ENCODE results near the gene EFHC1. TPM values are rescaled to one million over a fixed set of nuclear protein-coding genes. Genes with fewer than 3 reads are reported as not detected.

Gene EFHC1
- total RNA-seq, 1 donor from 2014 or later: 59.8 TPM

- Histone ChIP-seq H3F3A (ENCODE audit: low read depth) (peaks cover 3% of the 10 kb centered on the region), H3K9me3 (ENCODE audit: low read depth) (no peaks in the 10 kb centered on the region), H3K4me3 (no peak overlapping the region), H3K4me2 (no peak overlapping the region), H3K36me3 (no peaks in the 10 kb centered on the region), H3K4me1 (peaks cover 11% of the 10 kb centered on the region), H3K79me2 (ENCODE audit: low read depth) (no peaks in the 10 kb centered on the region), H3K27ac (no peak overlapping the region), H4K20me1 (ENCODE audit: low read depth) (peaks cover 3% of the 10 kb centered on the region), H2AFZ (replicated peaks) (no peak overlapping the region), H3K9ac (no peak overlapping the region), H3K27me3 (no peaks in the 10 kb centered on the region)
- H3K27ac Mint-ChIP-seq: no peak overlapping the region
- H3K9me3 Mint-ChIP-seq: no peaks in the 10 kb centered on the region
- H3K36me3 Mint-ChIP-seq: peaks cover 14% of the 10 kb centered on the region
- TF ChIP-seq, protein P1, sequence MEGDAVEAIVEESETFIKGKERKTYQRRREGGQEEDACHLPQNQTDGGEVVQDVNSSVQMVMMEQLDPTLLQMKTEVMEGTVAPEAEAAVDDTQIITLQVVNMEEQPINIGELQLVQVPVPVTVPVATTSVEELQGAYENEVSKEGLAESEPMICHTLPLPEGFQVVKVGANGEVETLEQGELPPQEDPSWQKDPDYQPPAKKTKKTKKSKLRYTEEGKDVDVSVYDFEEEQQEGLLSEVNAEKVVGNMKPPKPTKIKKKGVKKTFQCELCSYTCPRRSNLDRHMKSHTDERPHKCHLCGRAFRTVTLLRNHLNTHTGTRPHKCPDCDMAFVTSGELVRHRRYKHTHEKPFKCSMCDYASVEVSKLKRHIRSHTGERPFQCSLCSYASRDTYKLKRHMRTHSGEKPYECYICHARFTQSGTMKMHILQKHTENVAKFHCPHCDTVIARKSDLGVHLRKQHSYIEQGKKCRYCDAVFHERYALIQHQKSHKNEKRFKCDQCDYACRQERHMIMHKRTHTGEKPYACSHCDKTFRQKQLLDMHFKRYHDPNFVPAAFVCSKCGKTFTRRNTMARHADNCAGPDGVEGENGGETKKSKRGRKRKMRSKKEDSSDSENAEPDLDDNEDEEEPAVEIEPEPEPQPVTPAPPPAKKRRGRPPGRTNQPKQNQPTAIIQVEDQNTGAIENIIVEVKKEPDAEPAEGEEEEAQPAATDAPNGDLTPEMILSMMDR (IDR thresholded peaks at IDR 0.05): no peak
- TF ChIP-seq EZH2 (IDR thresholded peaks at IDR 0.05) (no peak), EZH2phosphoT487 (IDR thresholded peaks at IDR 0.05) (no peak)
- peaks cover 7% of the 10 kb centered on the region for H3K4me1 Mint-ChIP-seq
- no peak for DNase-seq (ENCODE audit: low spot score)
- no peak overlapping the region for H3K4me3 Mint-ChIP-seq
- no peaks in the 10 kb centered on the region for H3K27me3 Mint-ChIP-seq (ENCODE audit: insufficient read depth, low read depth)
These were observed 16.5 kb upstream of the EFHC1 start for GRCh38 chr6:52403627-52404026.

GRCh38 chr6:52405243-52405642 is 14.9 kb upstream of the EFHC1 start:
- no peak for DNase-seq (ENCODE audit: low spot score)
- Histone ChIP-seq H3F3A (ENCODE audit: low read depth) (peaks cover 2% of the 10 kb centered on the region), H4K20me1 (ENCODE audit: low read depth) (no peaks in the 10 kb centered on the region), H3K4me2 (no peak overlapping the region), H3K4me1 (peaks cover 9% of the 10 kb centered on the region), H2AFZ (replicated peaks) (no peak overlapping the region), H3K9me3 (ENCODE audit: low read depth) (no peaks in the 10 kb centered on the region), H3K27me3 (no peaks in the 10 kb centered on the region), H3K9ac (no peak overlapping the region), H3K36me3 (no peaks in the 10 kb centered on the region), H3K79me2 (ENCODE audit: low read depth) (no peaks in the 10 kb centered on the region), H3K4me3 (no peak overlapping the region), H3K27ac (no peak overlapping the region)
- TF ChIP-seq EZH2 (IDR thresholded peaks at IDR 0.05) (no peak), EZH2phosphoT487 (IDR thresholded peaks at IDR 0.05) (no peak)
- TF ChIP-seq, protein P1 (IDR thresholded peaks at IDR 0.05): no peak
- H3K36me3 Mint-ChIP-seq: peaks cover 14% of the 10 kb centered on the region
- H3K9me3 Mint-ChIP-seq: no peaks in the 10 kb centered on the region
- H3K27me3 Mint-ChIP-seq (ENCODE audit: insufficient read depth, low read depth): no peaks in the 10 kb centered on the region
- no peak overlapping the region for H3K4me3 Mint-ChIP-seq
- H3K4me1 Mint-ChIP-seq: no peaks in the 10 kb centered on the region
- no peak overlapping the region for H3K27ac Mint-ChIP-seq

GRCh38 chr6:52407467-52407866 is 12.7 kb upstream of the EFHC1 start:
- Histone ChIP-seq H3K9ac (no peak overlapping the region), H3K36me3 (no peaks in the 10 kb centered on the region), H2AFZ (replicated peaks) (no peak overlapping the region), H3F3A (ENCODE audit: low read depth) (no peaks in the 10 kb centered on the region), H4K20me1 (ENCODE audit: low read depth) (no peaks in the 10 kb centered on the region), H3K79me2 (ENCODE audit: low read depth) (no peaks in the 10 kb centered on the region), H3K9me3 (ENCODE audit: low read depth) (no peaks in the 10 kb centered on the region), H3K4me2 (no peak overlapping the region), H3K4me1 (peaks cover 9% of the 10 kb centered on the region), H3K27ac (no peak overlapping the region), H3K4me3 (no peak overlapping the region), H3K27me3 (no peaks in the 10 kb centered on the region)
- Mint-ChIP-seq H3K4me1 (no peaks in the 10 kb centered on the region), H3K27ac (no peak overlapping the region), H3K9me3 (no peaks in the 10 kb centered on the region), H3K27me3 (ENCODE audit: insufficient read depth, low read depth) (no peaks in the 10 kb centered on the region), H3K4me3 (no peak overlapping the region), H3K36me3 (peaks cover 14% of the 10 kb centered on the region)
- no peak for TF ChIP-seq EZH2 (IDR thresholded peaks at IDR 0.05)
- TF ChIP-seq EZH2phosphoT487 (IDR thresholded peaks at IDR 0.05): no peak
- TF ChIP-seq, protein P1 (IDR thresholded peaks at IDR 0.05): peak; percentile 65
- peak; percentile 77 for DNase-seq (ENCODE audit: low spot score)

Measured in neural progenitor cell (in vitro differentiated cells).